LNCaP clone FGC (cell line): ENCODE results near the gene ZNF32.

Source experiments
- DNase-seq: peaks from one replicate; pipeline ENCODE4 v3.0.0-alpha.2; 2011; ENCODE audit warnings: low read depth
- H3K4me3 ChIP-seq: 2 replicates; pipeline ENCODE4 v1.5.1; 2011; ENCODE audit warnings: mild to moderate bottlenecking, low read depth, low read length, control low read depth
- TF ChIP-seq, protein P1 (sequence below): IDR thresholded peaks from 2 replicates; pipeline ENCODE4 v1.5.1; 2012; ENCODE audit warnings: mild to moderate bottlenecking; ENCODE audit not compliant: control insufficient read depth, insufficient read depth; ENCODE audit errors: extremely low read depth

ZNF32 gene

DNA sequence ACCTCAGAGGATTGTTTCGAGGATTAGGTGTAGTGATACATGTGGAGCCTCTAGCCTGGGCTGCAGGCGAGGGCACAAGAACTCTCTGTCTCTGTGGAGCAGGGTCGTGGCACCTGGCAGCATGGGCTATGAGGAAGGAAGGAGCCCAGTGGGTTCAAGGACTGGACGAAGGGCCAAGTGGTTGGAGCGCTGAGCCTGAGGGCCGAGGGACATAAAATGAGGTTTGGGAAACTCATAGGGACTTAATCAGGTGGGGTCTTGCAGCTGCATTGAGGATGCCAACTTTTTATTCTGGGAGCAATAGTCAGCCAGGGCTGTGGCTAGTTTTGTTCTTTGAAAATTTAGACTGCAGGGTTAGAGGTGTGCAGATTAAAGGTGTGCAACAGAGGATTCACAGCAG, 33.0 kb upstream of the ZNF32 start:
- no peak for DNase-seq
- TF ChIP-seq, protein P1, sequence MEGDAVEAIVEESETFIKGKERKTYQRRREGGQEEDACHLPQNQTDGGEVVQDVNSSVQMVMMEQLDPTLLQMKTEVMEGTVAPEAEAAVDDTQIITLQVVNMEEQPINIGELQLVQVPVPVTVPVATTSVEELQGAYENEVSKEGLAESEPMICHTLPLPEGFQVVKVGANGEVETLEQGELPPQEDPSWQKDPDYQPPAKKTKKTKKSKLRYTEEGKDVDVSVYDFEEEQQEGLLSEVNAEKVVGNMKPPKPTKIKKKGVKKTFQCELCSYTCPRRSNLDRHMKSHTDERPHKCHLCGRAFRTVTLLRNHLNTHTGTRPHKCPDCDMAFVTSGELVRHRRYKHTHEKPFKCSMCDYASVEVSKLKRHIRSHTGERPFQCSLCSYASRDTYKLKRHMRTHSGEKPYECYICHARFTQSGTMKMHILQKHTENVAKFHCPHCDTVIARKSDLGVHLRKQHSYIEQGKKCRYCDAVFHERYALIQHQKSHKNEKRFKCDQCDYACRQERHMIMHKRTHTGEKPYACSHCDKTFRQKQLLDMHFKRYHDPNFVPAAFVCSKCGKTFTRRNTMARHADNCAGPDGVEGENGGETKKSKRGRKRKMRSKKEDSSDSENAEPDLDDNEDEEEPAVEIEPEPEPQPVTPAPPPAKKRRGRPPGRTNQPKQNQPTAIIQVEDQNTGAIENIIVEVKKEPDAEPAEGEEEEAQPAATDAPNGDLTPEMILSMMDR: no peak
- no peak overlapping the region for H3K4me3 ChIP-seq

DNA sequence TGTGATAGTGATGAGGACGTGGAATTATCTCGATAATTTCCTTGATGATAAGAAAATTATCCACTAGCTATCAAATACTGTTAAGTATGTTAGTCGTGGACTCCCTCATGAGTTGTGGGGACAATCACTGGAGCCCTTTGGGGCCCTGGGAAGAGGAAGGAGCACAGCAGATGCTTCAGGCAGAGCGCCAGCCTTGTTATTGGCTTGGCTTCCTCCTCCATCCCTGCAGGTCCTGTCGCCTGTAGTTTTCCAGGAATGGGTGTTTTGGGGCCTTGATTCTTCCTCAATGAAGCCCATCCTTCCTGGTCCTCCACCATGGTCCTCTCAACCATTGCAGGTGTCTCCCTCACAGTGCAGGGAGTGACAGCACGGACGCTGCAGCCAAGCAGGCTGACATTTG, 32.5 kb upstream of the ZNF32 start:
- DNase-seq: no peak
- no peak overlapping the region for H3K4me3 ChIP-seq
- TF ChIP-seq, protein P1: no peak

DNA sequence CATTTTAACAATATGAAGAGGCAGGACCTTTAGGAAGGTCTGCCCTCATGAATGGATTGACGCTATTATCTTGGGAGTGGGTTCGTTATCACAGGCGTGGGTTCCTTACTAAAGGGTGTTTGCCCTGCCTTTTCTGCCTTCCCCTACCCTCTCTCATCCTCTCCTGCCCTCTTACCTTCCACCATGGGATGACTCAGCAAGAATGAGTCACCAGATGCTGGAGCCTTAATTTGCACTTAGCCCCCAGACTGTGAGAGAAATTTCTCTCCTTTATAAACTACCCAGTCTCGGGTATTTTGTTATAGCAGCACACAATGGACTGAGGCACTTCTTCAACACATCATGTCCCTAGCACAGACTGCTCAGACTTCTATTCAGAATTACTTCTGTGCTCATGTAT, 31.4 kb upstream of the ZNF32 start:
- no peak overlapping the region for H3K4me3 ChIP-seq
- TF ChIP-seq, protein P1: no peak
- DNase-seq: no peak

DNA sequence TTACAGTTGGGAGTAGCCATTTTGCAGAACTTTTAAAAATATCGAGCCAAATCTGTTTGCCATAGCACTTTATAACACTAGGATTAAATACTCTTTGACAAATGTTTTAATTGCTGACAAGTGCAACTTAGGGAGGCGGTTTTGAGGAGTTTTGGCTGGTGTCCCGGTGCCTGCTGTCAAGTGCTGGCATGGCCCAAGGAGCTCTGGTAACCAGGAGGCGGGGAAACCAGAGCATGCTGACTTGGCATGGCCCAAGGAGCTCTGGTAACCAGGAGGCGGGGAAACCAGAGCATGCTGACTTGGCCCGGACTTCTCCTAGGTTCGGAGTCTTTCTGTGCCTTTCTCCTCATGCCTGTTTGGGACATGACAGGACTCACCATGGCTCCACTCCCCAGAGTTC, 30.8 kb upstream of the ZNF32 start:
- peak; percentile 84 for DNase-seq
- TF ChIP-seq, protein P1: no peak
- no peak overlapping the region for H3K4me3 ChIP-seq

DNA sequence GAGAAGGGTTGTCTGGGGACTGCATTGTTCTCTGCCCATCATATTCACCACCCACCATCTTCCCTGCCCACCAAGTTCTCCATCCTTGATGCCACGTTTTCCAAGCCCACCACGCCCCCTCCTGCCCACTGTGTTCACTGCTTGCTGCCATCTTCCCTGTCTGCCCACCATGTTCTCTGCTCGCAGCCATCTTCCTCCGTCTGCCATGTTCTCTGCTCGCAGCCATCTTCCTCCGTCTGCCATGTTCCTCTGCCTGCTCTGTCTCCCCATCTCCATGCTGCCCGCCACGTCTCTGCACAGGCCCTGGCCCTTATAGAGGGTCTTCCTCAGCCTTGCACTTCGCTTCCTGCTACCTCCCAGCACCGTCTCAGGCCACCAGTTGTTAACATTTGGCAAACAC, 30.0 kb upstream of the ZNF32 start:
- DNase-seq: no peak
- TF ChIP-seq, protein P1: no peak
- no peak overlapping the region for H3K4me3 ChIP-seq

DNA sequence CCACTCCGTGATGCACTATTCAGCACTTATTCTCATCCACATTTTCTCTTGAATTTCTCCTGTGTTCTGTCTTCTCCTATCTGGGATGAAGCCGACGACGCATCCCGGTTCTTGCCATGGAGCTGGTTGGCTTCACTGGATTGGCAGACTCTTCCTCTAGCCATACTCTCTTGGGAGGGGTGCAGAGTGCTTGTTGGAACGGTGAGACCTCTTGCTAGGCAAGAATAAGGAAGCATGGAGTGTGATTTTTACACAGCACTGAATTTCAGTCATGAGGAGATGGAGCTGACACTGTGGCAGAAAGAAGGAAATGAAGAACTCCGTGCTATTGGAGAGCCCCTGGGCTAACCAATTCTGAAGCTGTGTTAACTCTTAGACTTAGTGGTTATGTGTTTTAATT, 28.2 kb upstream of the ZNF32 start:
- no peak overlapping the region for H3K4me3 ChIP-seq
- TF ChIP-seq, protein P1: no peak
- DNase-seq: no peak

DNA sequence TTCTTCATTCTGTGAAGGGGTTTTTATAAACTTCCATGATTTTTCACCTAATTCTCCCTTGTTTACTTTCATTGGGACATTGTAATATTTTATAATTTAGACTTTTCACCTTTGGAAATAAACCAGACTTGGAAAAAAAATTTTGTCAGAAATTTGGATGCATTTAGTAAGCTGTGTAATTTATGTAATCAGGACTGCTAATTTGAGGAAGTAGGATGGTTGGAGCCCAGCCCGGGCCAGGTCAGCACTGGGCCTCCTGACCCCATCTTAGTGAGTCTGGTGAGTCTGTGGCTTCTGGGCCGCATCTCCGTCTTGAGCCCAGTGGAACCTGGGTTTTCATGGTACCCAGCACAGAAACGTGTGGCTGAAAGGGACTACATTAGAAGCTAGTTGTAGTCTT, 27.6 kb upstream of the ZNF32 start:
- TF ChIP-seq, protein P1: no peak

More for the DNA sequence above, 27.6 kb upstream of the ZNF32 start:
- DNase-seq: no peak
- H3K4me3 ChIP-seq: no peak overlapping the region
